ENCODE results near the gene SMIM44.
"Not testable (repeated sequence)": the region's sequence is repeated elsewhere in the genome, so short reads cannot be mapped to it uniquely, and the experiment has no call there.

The SMIM44 gene

DNA sequence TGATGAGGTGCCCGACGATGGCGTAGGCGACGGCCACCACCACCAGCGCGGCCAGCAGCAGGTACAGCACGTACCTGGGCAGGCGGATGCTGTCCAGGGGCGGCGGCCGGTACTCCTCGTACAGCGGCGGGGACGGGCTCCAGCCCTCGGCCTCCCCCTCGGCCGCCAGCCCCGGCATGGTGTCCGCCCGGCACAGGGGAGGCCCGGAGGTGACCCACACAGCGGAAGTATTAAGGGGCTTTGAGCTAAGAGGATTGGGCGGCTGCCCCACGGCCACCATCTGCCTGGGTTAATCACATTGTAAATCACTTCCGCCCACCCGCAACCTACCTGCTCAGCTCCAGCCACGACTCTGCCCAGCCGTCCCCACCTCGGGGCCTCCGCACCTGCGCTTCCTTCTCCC, at the start of gene SMIM44:
SMIM44 (minus strand) TSS at position 216 of the 403 bp plus-strand sequence; CDS start at position 178, 38 bp downstream.
- Histone ChIP-seq H3K27ac (no peak within 1 kb of the TSS), H3K27me3 (no peaks in the 10 kb centered on the region), H3K4me1 (ENCODE audit: control insufficient read depth in 1 of 2, insufficient read depth in 1 of 2, low read depth in 1 of 2, low read length in 1 of 2) (peaks cover 3 to 17% of the 10 kb centered on the region in 2 experiments), H3K4me3 (ENCODE audit: low read depth in 1 of 2, low read length in 1 of 2) (no peak within 1 kb of the TSS), H3K36me3 (peaks cover 12% of the 10 kb centered on the region), H3K9me3 (no peaks in the 10 kb centered on the region)
- TF ChIP-seq, protein P1, sequence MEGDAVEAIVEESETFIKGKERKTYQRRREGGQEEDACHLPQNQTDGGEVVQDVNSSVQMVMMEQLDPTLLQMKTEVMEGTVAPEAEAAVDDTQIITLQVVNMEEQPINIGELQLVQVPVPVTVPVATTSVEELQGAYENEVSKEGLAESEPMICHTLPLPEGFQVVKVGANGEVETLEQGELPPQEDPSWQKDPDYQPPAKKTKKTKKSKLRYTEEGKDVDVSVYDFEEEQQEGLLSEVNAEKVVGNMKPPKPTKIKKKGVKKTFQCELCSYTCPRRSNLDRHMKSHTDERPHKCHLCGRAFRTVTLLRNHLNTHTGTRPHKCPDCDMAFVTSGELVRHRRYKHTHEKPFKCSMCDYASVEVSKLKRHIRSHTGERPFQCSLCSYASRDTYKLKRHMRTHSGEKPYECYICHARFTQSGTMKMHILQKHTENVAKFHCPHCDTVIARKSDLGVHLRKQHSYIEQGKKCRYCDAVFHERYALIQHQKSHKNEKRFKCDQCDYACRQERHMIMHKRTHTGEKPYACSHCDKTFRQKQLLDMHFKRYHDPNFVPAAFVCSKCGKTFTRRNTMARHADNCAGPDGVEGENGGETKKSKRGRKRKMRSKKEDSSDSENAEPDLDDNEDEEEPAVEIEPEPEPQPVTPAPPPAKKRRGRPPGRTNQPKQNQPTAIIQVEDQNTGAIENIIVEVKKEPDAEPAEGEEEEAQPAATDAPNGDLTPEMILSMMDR (IDR thresholded peaks at IDR 0.05) = no peak

DNA sequence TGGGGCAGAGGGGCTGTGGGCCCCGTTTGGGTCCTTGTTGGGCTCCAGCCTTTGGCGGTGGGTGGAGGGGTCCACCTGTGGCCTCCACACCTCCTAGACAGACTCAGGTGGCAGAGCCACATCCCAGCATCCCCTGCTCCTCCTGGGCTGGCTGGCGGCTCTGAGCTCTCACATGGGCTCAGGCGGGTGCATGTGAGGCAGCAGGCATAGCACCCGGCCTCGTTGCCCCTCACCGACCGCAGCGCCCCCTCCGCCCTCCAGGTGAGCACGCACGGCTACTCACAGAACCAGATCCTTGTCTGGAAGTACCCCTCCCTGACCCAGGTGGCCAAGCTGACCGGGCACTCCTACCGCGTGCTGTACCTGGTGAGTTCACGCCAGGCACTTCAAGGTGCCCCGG, 49.8 kb upstream of the SMIM44 start:
- no peaks in the 10 kb centered on the region for H3K27me3 ChIP-seq
- peaks cover 4 to 5% of the 10 kb centered on the region in 2 experiments for H3K4me1 ChIP-seq (ENCODE audit: control insufficient read depth in 1 of 2, insufficient read depth in 1 of 2, low read depth in 1 of 2, low read length in 1 of 2)
- no peak overlapping the region for H3K4me3 ChIP-seq (ENCODE audit: low read depth in 1 of 2, low read length in 1 of 2)
- H3K27ac ChIP-seq = no peak overlapping the region
- TF ChIP-seq, protein P1 (IDR thresholded peaks at IDR 0.05) = no peak
- H3K9me3 ChIP-seq = no peaks in the 10 kb centered on the region
- H3K36me3 ChIP-seq = peaks cover 85% of the 10 kb centered on the region

DNA sequence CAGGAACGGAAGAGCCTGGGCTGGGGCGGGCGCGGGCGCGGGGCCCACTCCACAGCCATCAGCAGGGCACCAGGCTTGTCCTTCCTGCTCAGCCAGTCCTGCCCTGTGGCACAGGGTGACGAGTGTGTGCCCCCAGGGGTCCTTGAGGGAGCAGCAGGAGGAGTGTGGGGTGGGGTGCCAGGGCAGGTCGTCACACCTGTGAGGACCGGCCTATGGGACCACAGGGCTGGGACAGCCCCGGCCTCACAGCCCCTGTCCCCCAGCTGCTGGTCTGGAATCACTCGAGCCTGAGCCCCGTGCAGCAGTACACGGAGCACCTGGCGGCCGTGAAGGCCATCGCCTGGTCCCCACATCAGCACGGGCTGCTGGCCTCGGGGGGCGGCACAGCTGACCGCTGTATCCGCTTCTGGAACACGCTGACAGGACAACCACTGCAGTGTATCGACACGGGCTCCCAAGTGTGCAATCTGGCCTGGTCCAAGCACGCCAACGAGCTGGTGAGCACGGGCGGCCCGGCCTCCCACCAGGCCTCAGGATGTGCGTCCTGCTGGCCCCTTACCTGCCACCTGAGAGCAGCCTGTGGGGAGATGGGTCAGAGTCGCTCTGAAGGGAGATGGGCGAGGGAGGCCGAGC, 49.0 kb upstream of the SMIM44 start:
- Histone ChIP-seq H3K27ac (no peak overlapping the region), H3K4me3 (ENCODE audit: low read depth in 1 of 2, low read length in 1 of 2) (no peak overlapping the region), H3K27me3 (no peaks in the 10 kb centered on the region), H3K4me1 (ENCODE audit: control insufficient read depth in 1 of 2, insufficient read depth in 1 of 2, low read depth in 1 of 2, low read length in 1 of 2) (no peaks in the 10 kb centered on the region), H3K36me3 (peaks cover 85% of the 10 kb centered on the region), H3K9me3 (no peaks in the 10 kb centered on the region)
- TF ChIP-seq, protein P1 (IDR thresholded peaks at IDR 0.05) = no peak

DNA sequence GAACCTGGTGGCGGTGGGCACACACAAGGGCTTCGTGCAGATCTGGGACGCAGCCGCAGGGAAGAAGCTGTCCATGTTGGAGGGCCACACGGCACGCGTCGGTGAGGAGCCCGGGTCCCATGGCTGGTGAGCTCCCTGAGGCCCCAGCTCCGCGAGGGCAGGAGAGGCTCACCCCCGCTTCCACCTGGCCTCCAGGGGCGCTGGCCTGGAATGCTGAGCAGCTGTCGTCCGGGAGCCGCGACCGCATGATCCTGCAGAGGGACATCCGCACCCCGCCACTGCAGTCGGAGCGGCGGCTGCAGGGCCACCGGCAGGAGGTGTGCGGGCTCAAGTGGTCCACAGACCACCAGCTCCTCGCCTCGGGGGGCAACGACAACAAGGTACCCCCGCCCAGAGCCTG, 48.5 kb upstream of the SMIM44 start:
- Histone ChIP-seq H3K36me3 (peaks cover 88% of the 10 kb centered on the region), H3K4me1 (ENCODE audit: control insufficient read depth in 1 of 2, insufficient read depth in 1 of 2, low read depth in 1 of 2, low read length in 1 of 2) (no peaks in the 10 kb centered on the region), H3K4me3 (ENCODE audit: low read depth in 1 of 2, low read length in 1 of 2) (no peak overlapping the region)

DNA sequence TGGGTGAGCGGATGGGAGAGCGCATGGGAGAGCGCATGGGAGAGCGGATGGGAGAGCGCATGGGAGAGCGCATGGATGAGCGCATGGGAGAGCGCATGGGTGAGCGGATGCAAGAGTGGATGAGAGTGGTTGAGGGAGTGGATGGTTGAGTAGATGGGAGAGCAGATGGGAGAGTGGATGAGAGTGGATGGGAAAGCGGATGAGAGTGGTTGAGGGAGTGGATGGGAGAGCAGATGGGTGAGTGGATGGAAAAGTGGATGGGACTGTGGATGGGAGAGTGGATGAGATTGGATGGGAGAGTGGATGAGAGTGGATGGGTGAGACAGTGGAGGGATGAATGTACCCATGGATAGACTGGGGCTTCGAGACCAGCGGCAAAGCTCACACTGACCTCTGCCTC, 47.1 kb upstream of the SMIM44 start:
- peaks cover 87% of the 10 kb centered on the region for H3K36me3 ChIP-seq
- no peak overlapping the region for H3K27ac ChIP-seq
- H3K4me3 ChIP-seq (ENCODE audit: low read depth in 1 of 2, low read length in 1 of 2) = no peak overlapping the region
- TF ChIP-seq, protein P1 (IDR thresholded peaks at IDR 0.05) = no peak
- no peaks in the 10 kb centered on the region for H3K9me3 ChIP-seq
- H3K4me1 ChIP-seq (ENCODE audit: control insufficient read depth in 1 of 2, insufficient read depth in 1 of 2, low read depth in 1 of 2, low read length in 1 of 2) = no peaks in the 10 kb centered on the region
- no peaks in the 10 kb centered on the region for H3K27me3 ChIP-seq

More for the DNA sequence above, 48.5 kb upstream of the SMIM44 start:
- Histone ChIP-seq H3K27ac (no peak overlapping the region), H3K27me3 (no peaks in the 10 kb centered on the region), H3K9me3 (no peaks in the 10 kb centered on the region)
- TF ChIP-seq, protein P1 (IDR thresholded peaks at IDR 0.05) = no peak

DNA sequence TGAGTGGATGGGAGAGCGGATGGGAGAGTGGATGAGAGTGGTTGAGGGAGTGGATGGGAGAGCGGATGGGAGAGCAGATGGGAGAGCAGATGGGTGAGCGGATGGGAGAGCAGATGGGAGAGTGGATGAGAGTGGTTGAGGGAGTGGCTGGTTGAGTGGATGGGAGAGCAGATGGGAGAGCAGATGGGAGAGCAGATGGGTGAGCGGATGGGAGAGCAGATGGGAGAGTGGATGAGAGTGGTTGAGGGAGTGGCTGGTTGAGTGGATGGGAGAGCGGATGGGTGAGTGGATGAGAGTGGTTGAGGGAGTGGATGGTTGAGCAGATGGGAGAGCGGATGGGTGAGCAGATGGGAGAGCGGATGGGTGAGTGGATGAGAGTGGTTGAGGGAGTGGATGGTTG, 46.1 kb upstream of the SMIM44 start:
- not testable (repeated sequence) for H3K4me3 ChIP-seq (ENCODE audit: low read depth in 1 of 2, low read length in 1 of 2); H3K9me3 ChIP-seq; H3K27me3 ChIP-seq; H3K4me1 ChIP-seq (ENCODE audit: control insufficient read depth in 1 of 2, insufficient read depth in 1 of 2, low read depth in 1 of 2, low read length in 1 of 2); H3K27ac ChIP-seq
- H3K36me3 ChIP-seq = peaks cover 86% of the 10 kb centered on the region
